Smooth muscle cell (in vitro differentiated cells): ENCODE results near the gene MAS1. TPM values are rescaled to one million over a fixed set of nuclear protein-coding genes. Genes with fewer than 3 reads are reported as not detected.

Experiments
- DNase-seq: peaks from one replicate; lab custom pipeline; 2025; ENCODE audit not compliant: unreplicated experiment; lab: John Stamatoyannopoulos, UW
- H2AFZ ChIP-seq: fragments of 200-600 bp; sonication (generic); 2 replicates; pipeline ENCODE4 v1.6.0; 2016; ENCODE audit warnings: antibody characterized with exemption, low read depth, mild to moderate bottlenecking
- H3F3A ChIP-seq: fragments of 200-600 bp; sonication (generic); 2 replicates; pipeline ENCODE4 v1.6.0; 2017; ENCODE audit warnings: antibody characterized with exemption, low read depth
- H3K27ac ChIP-seq: fragments of 200-600 bp; sonication (generic); 2 replicates; pipeline ENCODE4 v1.5.1; 2016; ENCODE audit warnings: low read depth, mild to moderate bottlenecking
- H3K27me3 ChIP-seq: fragments of 200-600 bp; sonication (generic); 2 replicates; pipeline ENCODE4 v1.6.1; 2016; ENCODE audit warnings: low read depth, mild to moderate bottlenecking
- H3K36me3 ChIP-seq: fragments of 200-600 bp; sonication (generic); 2 replicates; pipeline ENCODE4 v1.5.1; 2016; ENCODE audit warnings: low read depth
- H3K4me1 ChIP-seq: fragments of 200-600 bp; sonication (generic); 2 replicates; pipeline ENCODE4 v1.5.1; 2016; ENCODE audit warnings: low read depth
- H3K4me2 ChIP-seq: fragments of 200-600 bp; sonication (generic); 2 replicates; pipeline ENCODE4 v1.6.0; 2016; ENCODE audit warnings: mild to moderate bottlenecking
- H3K4me3 ChIP-seq: fragments of 200-600 bp; sonication (generic); 2 replicates; pipeline ENCODE4 v1.5.1; 2016; ENCODE audit warnings: mild to moderate bottlenecking
- H3K79me2 ChIP-seq: fragments of 200-600 bp; sonication (generic); 2 replicates; pipeline ENCODE4 v1.6.0; 2016; ENCODE audit warnings: low read depth, mild to moderate bottlenecking
- H3K9ac ChIP-seq: fragments of 200-600 bp; sonication (generic); 2 replicates; pipeline ENCODE4 v1.6.0; 2016; ENCODE audit warnings: low read depth
- H3K9me3 ChIP-seq: fragments of 200-600 bp; sonication (generic); replicated peaks from 2 replicates; pipeline ENCODE4 v1.5.1; 2016; ENCODE audit warnings: low read depth
- H4K20me1 ChIP-seq: fragments of 200-600 bp; sonication (generic); 2 replicates; pipeline ENCODE4 v1.6.0; 2016; ENCODE audit warnings: low read depth
- CTCF ChIP-seq: fragments of 200-600 bp; sonication (generic); IDR thresholded peaks from 2 replicates; pipeline ENCODE4 v1.5.1; 2017; ENCODE audit warnings: borderline replicate concordance, mild to moderate bottlenecking, antibody characterized with exemption; ENCODE audit not compliant: insufficient read depth, poor library complexity, severe bottlenecking
- WGBS: methylation state at CpG from one replicate; pipeline ENCODE4 v1.1.7; 2016; ENCODE audit warnings: low lambda C conversion rate; 5-methylcytosine and 5-hydroxymethylcytosine counted together
- polyA plus RNA-seq: library from polyadenylated mRNA; unstranded; fragments of >200 nt; fragmentation: Nextera tagmentation; extraction: Ambion mirVana; gene quantifications from 2 replicates; pipeline ENCODE4 v1.2.1, GENCODE V29; 2016
- total RNA-seq: library from RNA; depleted of rRNA; stranded (reverse); fragments of >200 nt; gene quantifications from 2 replicates; pipeline ENCODE4 v1.2.3, GENCODE V29; 2014

The MAS1 gene
- total and polyA plus RNA-seq, 2 experiments from 2014 or later: not detected

GRCh38 chr6:159906400-159906799 is 15.6 kb downstream of the MAS1 start:
- no peaks in the 10 kb centered on the region for H3K79me2 ChIP-seq
- H2AFZ ChIP-seq: no peak overlapping the region
- peaks cover 7% of the 10 kb centered on the region for H3K27me3 ChIP-seq
- no peaks in the 10 kb centered on the region for H4K20me1 ChIP-seq
- no peak overlapping the region for H3K27ac ChIP-seq
- H3K4me2 ChIP-seq: no peak overlapping the region
- no peak for TF ChIP-seq CTCF
- H3K9ac ChIP-seq: no peak overlapping the region
- H3K4me3 ChIP-seq: no peak overlapping the region
- H3K36me3 ChIP-seq: no peaks in the 10 kb centered on the region
- no peaks in the 10 kb centered on the region for H3K9me3 ChIP-seq
- H3K4me1 ChIP-seq: no peaks in the 10 kb centered on the region
- no peaks in the 10 kb centered on the region for H3F3A ChIP-seq
- 90% methylated on average over 3 of the region's 3 CpGs for WGBS
- no peak for DNase-seq

- no peaks in the 10 kb centered on the region for H3K4me1 ChIP-seq
- H3K36me3 ChIP-seq: no peaks in the 10 kb centered on the region
- no peak overlapping the region for H3K4me2 ChIP-seq
- DNase-seq: no peak
- WGBS: 93% methylated on average over 4 of the region's 4 CpGs
- H3F3A ChIP-seq: no peaks in the 10 kb centered on the region
- no peak overlapping the region for H3K9ac ChIP-seq
- H4K20me1 ChIP-seq: no peaks in the 10 kb centered on the region
- no peak for TF ChIP-seq CTCF
- no peaks in the 10 kb centered on the region for H3K9me3 ChIP-seq
- H2AFZ ChIP-seq: no peak overlapping the region
- H3K27me3 ChIP-seq: peaks cover 11% of the 10 kb centered on the region
- H3K27ac ChIP-seq: no peak overlapping the region
- H3K4me3 ChIP-seq: no peak overlapping the region
- no peaks in the 10 kb centered on the region for H3K79me2 ChIP-seq
Measured at GRCh38 chr6:159908535-159908934, 17.7 kb downstream of the MAS1 start.

GRCh38 chr6:159908979-159909378 is 18.2 kb downstream of the MAS1 start:
- H3K4me1 ChIP-seq: no peaks in the 10 kb centered on the region
- H3K79me2 ChIP-seq: no peaks in the 10 kb centered on the region
- H3K27ac ChIP-seq: no peak overlapping the region
- DNase-seq: no peak
- H3F3A ChIP-seq: no peaks in the 10 kb centered on the region
- H4K20me1 ChIP-seq: no peaks in the 10 kb centered on the region
- H3K9ac ChIP-seq: no peak overlapping the region
- peaks cover 11% of the 10 kb centered on the region for H3K27me3 ChIP-seq
- H3K9me3 ChIP-seq: no peaks in the 10 kb centered on the region
- WGBS: 85% methylated on average over 4 of the region's 4 CpGs
- H3K36me3 ChIP-seq: no peaks in the 10 kb centered on the region
- no peak overlapping the region for H3K4me3 ChIP-seq
- H2AFZ ChIP-seq: no peak overlapping the region
- H3K4me2 ChIP-seq: no peak overlapping the region
- TF ChIP-seq CTCF: no peak

GRCh38 chr6:159910342-159910741 is 19.6 kb downstream of the MAS1 start:
- H3F3A ChIP-seq: no peaks in the 10 kb centered on the region
- no peak for DNase-seq
- H3K4me2 ChIP-seq: no peak overlapping the region
- H2AFZ ChIP-seq: no peak overlapping the region
- no peaks in the 10 kb centered on the region for H3K4me1 ChIP-seq
- no peak for TF ChIP-seq CTCF
- no peak overlapping the region for H3K9ac ChIP-seq
- no peaks in the 10 kb centered on the region for H3K9me3 ChIP-seq
- no peaks in the 10 kb centered on the region for H3K79me2 ChIP-seq
- no peak overlapping the region for H3K27ac ChIP-seq
- whole genome bisulfite sequencing: 84% methylated on average over 5 of the region's 5 CpGs
- peaks cover 11% of the 10 kb centered on the region for H3K27me3 ChIP-seq
- H3K36me3 ChIP-seq: no peaks in the 10 kb centered on the region
- no peaks in the 10 kb centered on the region for H4K20me1 ChIP-seq
- no peak overlapping the region for H3K4me3 ChIP-seq
